NCI-H1436 (cell line): ENCODE results near the gene SP9.

Experiments
- DNase-seq: peaks from one replicate; lab custom pipeline; 2025; lab: John Stamatoyannopoulos, UW

SP9 gene

GRCh38 chr2:174333372-174334277 is 1.1 kb upstream of the SP9 start:
- DNase-seq: no peak

- no peak for DNase-seq
These were observed 457 bp upstream of the SP9 start for GRCh38 chr2:174334278-174334715.

- no peak for DNase-seq
These were observed 667 bp downstream of the SP9 start for GRCh38 chr2:174335254-174335987.

- DNase-seq: no peak
These were observed 1.3 kb downstream of the SP9 start for GRCh38 chr2:174335988-174336500.

- peak; percentile 8 for DNase-seq
These were observed 2.0 kb downstream of the SP9 start for GRCh38 chr2:174336501-174337336.

GRCh38 chr2:174337337-174338146 is 2.8 kb downstream of the SP9 start:
- DNase-seq: no peak

GRCh38 chr2:174338147-174338605 is 3.4 kb downstream of the SP9 start:
- DNase-seq: no peak

GRCh38 chr2:174338671-174339560 is 4.2 kb downstream of the SP9 start:
- peak; percentile 31 for DNase-seq

- no peak for DNase-seq
These were observed 5.0 kb downstream of the SP9 start for GRCh38 chr2:174339561-174340399.

- no peak for DNase-seq
These were observed 5.9 kb downstream of the SP9 start for GRCh38 chr2:174340400-174341292.

- DNase-seq: peak; percentile 42
These were observed 6.7 kb downstream of the SP9 start for GRCh38 chr2:174341293-174341994.

- DNase-seq: no peak
These were observed 7.4 kb downstream of the SP9 start for GRCh38 chr2:174341995-174342685.

- DNase-seq: no peak
These were observed 8.1 kb downstream of the SP9 start for GRCh38 chr2:174342686-174343342.

GRCh38 chr2:174343343-174343622 is 8.5 kb downstream of the SP9 start:
- DNase-seq: no peak

GRCh38 chr2:174343623-174344455 is 9.1 kb downstream of the SP9 start:
- no peak for DNase-seq
